Mammary epithelial cell (primary cell): ENCODE results near the gene DTL.

Source experiments
- CTCF ChIP-seq, 2 donors: IDR thresholded peaks in 1 of 2; conservative IDR thresholded peaks in 1 of 2; 2 replicates each; pipeline ENCODE4 v1.5.1; 2011 to 2012; ENCODE audit warnings: inconsistent platforms in 2 of 2, low read length in 2 of 2, mild to moderate bottlenecking in 2 of 2, control low read depth in 1 of 2, low read depth in 1 of 2; ENCODE audit not compliant: insufficient read depth in 1 of 2; ENCODE audit errors: extremely low read depth in 1 of 2
- EZH2 ChIP-seq: IDR thresholded peaks from 2 replicates; pipeline ENCODE4 v1.6.1; 2012; ENCODE audit warnings: low read length, inconsistent platforms, borderline replicate concordance

- TF ChIP-seq CTCF (conservative IDR thresholded peaks at IDR 0.05 in 1 of 2, IDR thresholded peaks at IDR 0.05 in 1 of 2; ENCODE audit: extremely low read depth in 1 of 2, insufficient read depth in 1 of 2, low read depth in 1 of 2, low read length in 2 of 2) (no peak), EZH2 (no peak)
Observed at GRCh38 chr1:212153635-212154034, 118.1 kb downstream of the DTL start.
